Testis (tissue), 2 donors: ENCODE data around the gene LAMB2.

Experiments used
- POLR2A ChIP-seq: fragments of 450-650 bp; IDR thresholded peaks from one replicate; pipeline ENCODE4 v1.6.1; 2017; ENCODE audit warnings: antibody characterized with exemption, mild to moderate bottlenecking, moderate library complexity
- TF ChIP-seq, protein P1 (sequence below), 3 experiments: fragments of 450-650 bp in 2 of 3; fragments of 200-600 bp in 1 of 3; sonication (generic) in 1 of 3; IDR thresholded peaks; one replicate each; pipeline ENCODE4 v1.5.1; 2016 to 2019; ENCODE audit warnings: antibody characterized with exemption in 3 of 3, mild to moderate bottlenecking in 2 of 3, moderate library complexity in 1 of 3

DNA sequence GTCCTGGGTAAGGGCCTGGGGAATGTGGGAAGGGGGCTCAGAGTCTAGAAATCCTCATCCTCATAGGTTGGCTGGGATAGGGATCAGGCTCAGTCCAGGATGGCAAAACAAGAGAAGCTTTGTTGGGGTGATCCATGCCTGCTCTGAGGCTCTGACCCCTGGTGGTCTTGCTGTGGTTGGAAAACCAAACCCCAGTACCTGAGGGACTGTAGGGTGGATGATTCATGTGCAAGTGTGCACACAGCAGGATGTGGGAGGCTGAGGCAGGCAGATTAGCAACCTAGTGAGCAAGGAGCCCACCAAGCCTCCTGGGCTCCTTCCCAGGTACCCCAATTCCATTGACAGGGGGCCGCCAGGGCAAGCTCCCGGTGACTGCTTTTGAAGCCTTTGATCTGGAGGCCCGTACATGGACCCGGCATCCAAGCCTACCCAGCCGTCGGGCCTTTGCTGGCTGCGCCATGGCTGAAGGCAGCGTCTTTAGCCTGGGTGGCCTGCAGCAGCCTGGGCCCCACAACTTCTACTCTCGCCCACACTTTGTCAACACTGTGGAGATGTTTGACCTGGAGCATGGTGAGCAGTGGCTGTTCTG lies 41.6 kb upstream of the LAMB2 start:
- TF ChIP-seq, protein P1, sequence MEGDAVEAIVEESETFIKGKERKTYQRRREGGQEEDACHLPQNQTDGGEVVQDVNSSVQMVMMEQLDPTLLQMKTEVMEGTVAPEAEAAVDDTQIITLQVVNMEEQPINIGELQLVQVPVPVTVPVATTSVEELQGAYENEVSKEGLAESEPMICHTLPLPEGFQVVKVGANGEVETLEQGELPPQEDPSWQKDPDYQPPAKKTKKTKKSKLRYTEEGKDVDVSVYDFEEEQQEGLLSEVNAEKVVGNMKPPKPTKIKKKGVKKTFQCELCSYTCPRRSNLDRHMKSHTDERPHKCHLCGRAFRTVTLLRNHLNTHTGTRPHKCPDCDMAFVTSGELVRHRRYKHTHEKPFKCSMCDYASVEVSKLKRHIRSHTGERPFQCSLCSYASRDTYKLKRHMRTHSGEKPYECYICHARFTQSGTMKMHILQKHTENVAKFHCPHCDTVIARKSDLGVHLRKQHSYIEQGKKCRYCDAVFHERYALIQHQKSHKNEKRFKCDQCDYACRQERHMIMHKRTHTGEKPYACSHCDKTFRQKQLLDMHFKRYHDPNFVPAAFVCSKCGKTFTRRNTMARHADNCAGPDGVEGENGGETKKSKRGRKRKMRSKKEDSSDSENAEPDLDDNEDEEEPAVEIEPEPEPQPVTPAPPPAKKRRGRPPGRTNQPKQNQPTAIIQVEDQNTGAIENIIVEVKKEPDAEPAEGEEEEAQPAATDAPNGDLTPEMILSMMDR (IDR thresholded peaks at IDR 0.05), result no peak
- no peak for TF ChIP-seq POLR2A
